ENCODE results near the gene KBTBD13.
"Not testable (repeated sequence)": the region's sequence is repeated elsewhere in the genome, so short reads cannot be mapped to it uniquely, and the experiment has no call there.

Gene KBTBD13

GRCh38 chr15:65099336-65099735, 22.8 kb downstream of the KBTBD13 start:
- TF ChIP-seq CTCF (conservative IDR thresholded peaks at IDR 0.05) = no peak
- no peak overlapping the region for H3K27ac ChIP-seq

- not testable (repeated sequence) for H3K27ac ChIP-seq
Measured at GRCh38 chr15:65099801-65100200, 23.3 kb downstream of the KBTBD13 start.

- no peak overlapping the region for H3K27ac ChIP-seq
- TF ChIP-seq CTCF (conservative IDR thresholded peaks at IDR 0.05) = no peak
Measured at GRCh38 chr15:65100442-65100841, 23.9 kb downstream of the KBTBD13 start.

GRCh38 chr15:65101411-65101890, 24.9 kb downstream of the KBTBD13 start:
- H3K27ac ChIP-seq = no peak overlapping the region
- peak; percentile 66 for TF ChIP-seq CTCF (conservative IDR thresholded peaks at IDR 0.05)

GRCh38 chr15:65101891-65102708, 25.6 kb downstream of the KBTBD13 start:
- H3K27ac ChIP-seq = no peak overlapping the region
- TF ChIP-seq CTCF (conservative IDR thresholded peaks at IDR 0.05) = no peak; the same call in 1 of the 2 replicates

- no peak overlapping the region for H3K27ac ChIP-seq
- no peak for TF ChIP-seq CTCF (conservative IDR thresholded peaks at IDR 0.05)
Measured at GRCh38 chr15:65102912-65103311, 26.4 kb downstream of the KBTBD13 start.

- H3K27ac ChIP-seq = no peak overlapping the region
- no peak for TF ChIP-seq CTCF (conservative IDR thresholded peaks at IDR 0.05)
Measured at GRCh38 chr15:65105038-65105437, 28.5 kb downstream of the KBTBD13 start.

- no peak for TF ChIP-seq CTCF (conservative IDR thresholded peaks at IDR 0.05)
- no peak overlapping the region for H3K27ac ChIP-seq
Measured at GRCh38 chr15:65106011-65106590, 29.6 kb downstream of the KBTBD13 start.

All from VCaP (cell line).